PC-3 (cell line): ENCODE data around the gene TSHB. TPM values are rescaled to one million over a fixed set of nuclear protein-coding genes. Genes with fewer than 3 reads are reported as not detected.

Source experiments
- ATAC-seq: fragments of 200-7000 bp; cut with Tn5 transposase; 2 replicates; pipeline ENCODE4 v1.9.1; 2020; ENCODE audit warnings: mild to moderate bottlenecking, moderate library complexity
- BruUV-seq: library from RNA; stranded (reverse); fragments of 400-500 nt; replicated peaks from 2 replicates; lab custom pipeline; 2021; lab: Mats Ljungman, UMichigan
- CTCF ChIA-PET: fragments of 300-600 bp; sonication (Branson Sonifier 250); formaldehyde crosslinking; loops from one replicate; lab custom pipeline; 2022; ENCODE audit warnings: antibody characterized with exemption; lab: Charles Lee
- POLR2A ChIA-PET: fragments of 300-600 bp; sonication (Branson Sonifier 250); formaldehyde crosslinking; loops from one replicate; lab custom pipeline; 2022; ENCODE audit warnings: antibody characterized with exemption; ENCODE audit not compliant: unreplicated experiment; lab: Charles Lee
- DNase-seq: peaks from one replicate; pipeline ENCODE4 v3.0.0-alpha.2; 2015
- H2AFZ ChIP-seq: fragments of 300-600 bp; sonication (generic); 2 replicates; pipeline ENCODE4 v1.6.0; 2016; ENCODE audit warnings: antibody characterized with exemption, low read length
- H3F3A ChIP-seq: fragments of 300-600 bp; sonication (generic); one replicate; pipeline ENCODE4 v1.6.0; 2017; ENCODE audit warnings: antibody characterized with exemption, low read length, control low read depth, mild to moderate bottlenecking; ENCODE audit not compliant: unreplicated experiment
- H3K27ac ChIP-seq: fragments of 300-600 bp; sonication (generic); 2 replicates; pipeline ENCODE4 v1.5.1; 2016; ENCODE audit warnings: mild to moderate bottlenecking, low read length
- H3K27me3 ChIP-seq: fragments of 300-600 bp; sonication (generic); 2 replicates; pipeline ENCODE4 v1.6.1; 2016; ENCODE audit warnings: low read length, mixed read lengths
- H3K36me3 ChIP-seq: fragments of 300-600 bp; sonication (generic); 2 replicates; pipeline ENCODE4 v1.6.1; 2016; ENCODE audit warnings: low read depth, mixed run types, low read length, mixed read lengths
- H3K4me1 ChIP-seq: fragments of 300-600 bp; sonication (generic); 2 replicates; pipeline ENCODE4 v1.5.1; 2016; ENCODE audit warnings: low read length; ENCODE audit not compliant: insufficient read depth
- H3K4me2 ChIP-seq: fragments of 300-600 bp; sonication (generic); 2 replicates; pipeline ENCODE4 v1.6.0; 2016; ENCODE audit warnings: low read length
- H3K4me3 ChIP-seq: fragments of 300-600 bp; sonication (generic); 2 replicates; pipeline ENCODE4 v1.5.1; 2016; ENCODE audit warnings: mild to moderate bottlenecking, low read length, mixed read lengths
- H3K79me2 ChIP-seq: fragments of 300-600 bp; sonication (generic); 2 replicates; pipeline ENCODE4 v1.6.1; 2017; ENCODE audit warnings: low read length, mixed read lengths
- H3K9ac ChIP-seq: fragments of 300-600 bp; sonication (generic); 2 replicates; pipeline ENCODE4 v1.6.0; 2016; ENCODE audit warnings: mild to moderate bottlenecking, low read length
- H3K9me2 ChIP-seq: fragments of 300-600 bp; sonication (generic); replicated peaks from 2 replicates; pipeline ENCODE4 v1.6.1; 2016; ENCODE audit warnings: mixed run types, low read length, mixed read lengths
- H3K9me3 ChIP-seq: fragments of 300-600 bp; sonication (generic); 2 replicates; pipeline ENCODE4 v1.6.1; 2016; ENCODE audit warnings: low read length, mixed read lengths
- H4K20me1 ChIP-seq: fragments of 300-600 bp; sonication (generic); 2 replicates; pipeline ENCODE4 v1.6.1; 2016; ENCODE audit warnings: low read length, mixed read lengths
- CTCF ChIP-seq: fragments of 300-600 bp; sonication (generic); conservative IDR thresholded peaks from 2 replicates; pipeline ENCODE4 v1.5.1; 2017; ENCODE audit warnings: antibody characterized with exemption, low read depth, mild to moderate bottlenecking, low read length
- EZH2 ChIP-seq: fragments of 300-600 bp; sonication (generic); IDR thresholded peaks from one replicate; pipeline ENCODE4 v1.6.1; 2017; ENCODE audit warnings: antibody characterized with exemption, mild to moderate bottlenecking, low read length; ENCODE audit not compliant: unreplicated experiment
- EZH2phosphoT487 ChIP-seq: fragments of 300-600 bp; sonication (generic); IDR thresholded peaks from 2 replicates; pipeline ENCODE4 v1.6.1; 2018; ENCODE audit warnings: mild to moderate bottlenecking, antibody characterized with exemption, low read length, borderline replicate concordance
- intact Hi-C: fragments of 100-400 bp; cut with micrococcal nuclease; formaldehyde crosslinking; loops from 2 replicates; pipeline ENCODE4 v1.9.0; 2023
- total RNA-seq: library from RNA; depleted of rRNA; stranded (reverse); fragments of >200 nt; gene quantifications from 2 replicates; pipeline ENCODE4 v1.2.3, GENCODE V29; 2014

Gene TSHB
- total RNA-seq, 1 experiment from 2014 or later: not detected

- Histone ChIP-seq H3K36me3 (no peaks in the 10 kb centered on the region), H3K4me1 (no peaks in the 10 kb centered on the region), H3K79me2 (no peaks in the 10 kb centered on the region), H3F3A (no peaks in the 10 kb centered on the region), H3K9me2 (no peaks in the 10 kb centered on the region), H4K20me1 (no peaks in the 10 kb centered on the region), H3K9me3 (no peaks in the 10 kb centered on the region), H2AFZ (no peak overlapping the region), H3K27me3 (peaks cover 6% of the 10 kb centered on the region; the same call in 1 of the 2 replicates), H3K4me3 (no peak overlapping the region), H3K9ac (no peak overlapping the region), H3K27ac (no peak overlapping the region), H3K4me2 (no peak overlapping the region)
- no peak for TF ChIP-seq CTCF
- TF ChIP-seq EZH2: no peak
- no peak for TF ChIP-seq EZH2phosphoT487
- ChIA-PET CTCF (no interaction called here), POLR2A (no interaction called here)
- intact Hi-C loops: no loop called here
- DNase-seq (no peak), ATAC-seq (no peak)
- BruUV-seq: no TSS peak
Measured at GRCh38 chr1:115006191-115006590, 23.4 kb upstream of the TSHB start.

DNA sequence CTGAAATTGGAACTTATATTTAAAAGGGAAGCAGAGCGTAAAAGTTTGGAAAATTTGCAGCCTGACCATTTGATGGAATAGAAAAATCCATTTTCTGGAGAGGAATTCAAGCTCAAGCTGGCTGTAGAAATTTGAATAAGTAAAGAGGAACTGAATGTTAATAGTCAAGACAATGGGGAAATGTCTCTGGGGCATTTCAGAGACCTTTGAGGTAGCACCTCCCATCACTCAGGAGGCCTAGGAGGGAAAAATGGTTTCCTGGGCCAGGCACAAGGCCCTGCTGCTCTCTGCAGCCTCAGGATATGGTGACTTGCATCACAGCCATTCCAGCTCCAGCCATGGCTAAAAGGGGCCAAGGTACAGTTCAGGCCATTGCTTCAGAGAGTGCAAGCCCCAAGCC is 17.6 kb upstream of the TSHB start:
- H4K20me1 ChIP-seq: no peaks in the 10 kb centered on the region
- CTCF ChIA-PET: no interaction called here
- H3K9ac ChIP-seq: no peak overlapping the region
- no peaks in the 10 kb centered on the region for H3K36me3 ChIP-seq
- no peaks in the 10 kb centered on the region for H3K79me2 ChIP-seq
- no peaks in the 10 kb centered on the region for H3K4me1 ChIP-seq
- H3K4me3 ChIP-seq: no peak overlapping the region
- DNase-seq (no peak), ATAC-seq (no peak)
- H3K9me3 ChIP-seq: no peaks in the 10 kb centered on the region
- no peaks in the 10 kb centered on the region for H3K9me2 ChIP-seq
- H3K4me2 ChIP-seq: no peak overlapping the region
- no peak overlapping the region for H3K27ac ChIP-seq
- intact Hi-C loops: no loop called here
- POLR2A ChIA-PET: no interaction called here
- H2AFZ ChIP-seq: no peak overlapping the region
- BruUV-seq: no TSS peak
- H3K27me3 ChIP-seq: no peaks in the 10 kb centered on the region
- H3F3A ChIP-seq: no peaks in the 10 kb centered on the region
- TF ChIP-seq CTCF (no peak), EZH2 (no peak), EZH2phosphoT487 (no peak)

GRCh38 chr1:115012434-115012833 is 17.2 kb upstream of the TSHB start:
- no peaks in the 10 kb centered on the region for H3K36me3 ChIP-seq
- no peaks in the 10 kb centered on the region for H3F3A ChIP-seq
- H3K4me3 ChIP-seq: no peak overlapping the region
- ATAC-seq (no peak), DNase-seq (no peak)
- H3K9me3 ChIP-seq: no peaks in the 10 kb centered on the region
- ChIA-PET CTCF (no interaction called here), POLR2A (no interaction called here)
- intact Hi-C loops: no loop called here
- no peaks in the 10 kb centered on the region for H3K79me2 ChIP-seq
- no peaks in the 10 kb centered on the region for H4K20me1 ChIP-seq
- no peak overlapping the region for H3K9ac ChIP-seq
- no peak for TF ChIP-seq CTCF
- no peak for TF ChIP-seq EZH2
- no peak for TF ChIP-seq EZH2phosphoT487
- BruUV-seq: no TSS peak
- no peaks in the 10 kb centered on the region for H3K4me1 ChIP-seq
- H2AFZ ChIP-seq: no peak overlapping the region
- no peaks in the 10 kb centered on the region for H3K27me3 ChIP-seq
- no peak overlapping the region for H3K4me2 ChIP-seq
- no peak overlapping the region for H3K27ac ChIP-seq
- H3K9me2 ChIP-seq: no peaks in the 10 kb centered on the region
